HepG2 (cell line): ENCODE data around the gene VPS52.

Experiments used
- CTCF ChIP-seq: sonication (generic); formaldehyde crosslinking; IDR thresholded peaks from 2 replicates; pipeline ENCODE4 v1.5.0; 2020; ENCODE audit warnings: mild to moderate bottlenecking, missing genetic modification reagents, moderate library complexity
- HHEX ChIP-seq: IDR thresholded peaks from 2 replicates; pipeline ENCODE4 v1.6.1; 2016; ENCODE audit warnings: control low read depth
- SMAD3 ChIP-seq: sonication (generic); formaldehyde crosslinking; IDR thresholded peaks from 2 replicates; pipeline ENCODE4 v1.4.0; 2020; ENCODE audit warnings: missing genetic modification reagents
- SP2 ChIP-seq: sonication (generic); formaldehyde crosslinking; IDR thresholded peaks from 2 replicates; pipeline ENCODE4 v1.5.1; 2020; ENCODE audit warnings: mild to moderate bottlenecking, missing genetic modification reagents
- SP5 ChIP-seq: IDR thresholded peaks from 2 replicates; pipeline ENCODE4 v1.6.1; 2016; ENCODE audit warnings: low read depth, borderline replicate concordance
- ZBTB38 ChIP-seq: sonication (generic); formaldehyde crosslinking; IDR thresholded peaks from 2 replicates; pipeline ENCODE4 v1.5.1; 2020; ENCODE audit warnings: mild to moderate bottlenecking, missing genetic modification reagents
- ZNF101 ChIP-seq: sonication (generic); formaldehyde crosslinking; IDR thresholded peaks from 2 replicates; pipeline ENCODE4 v1.4.0; 2020; ENCODE audit warnings: mild to moderate bottlenecking, low read depth, missing genetic modification reagents, borderline replicate concordance
- ZNF335 ChIP-seq: sonication (generic); formaldehyde crosslinking; IDR thresholded peaks from 2 replicates; pipeline ENCODE4 v1.4.0; 2020; ENCODE audit warnings: missing genetic modification reagents
- ZNF549 ChIP-seq: sonication (generic); formaldehyde crosslinking; IDR thresholded peaks from 2 replicates; pipeline ENCODE4 v1.5.0; 2020; ENCODE audit warnings: missing genetic modification reagents
- ZNF569 ChIP-seq: sonication (generic); formaldehyde crosslinking; IDR thresholded peaks from 2 replicates; pipeline ENCODE4 v1.5.0; 2020; ENCODE audit warnings: mild to moderate bottlenecking, missing genetic modification reagents, moderate library complexity, borderline replicate concordance

GRCh38 chr6:33301877-33302276, 30.2 kb upstream of the VPS52 start:
- TF ChIP-seq ZNF569 = no peak
- no peak for TF ChIP-seq SP5 (CRISPR knock-in tag)
- TF ChIP-seq HHEX = no peak
- TF ChIP-seq ZNF549 (CRISPR knock-in tag) = no peak
- TF ChIP-seq SMAD3 (CRISPR knock-in tag) = no peak
- TF ChIP-seq SP2 (CRISPR knock-in tag) = no peak
- no peak for TF ChIP-seq CTCF
- TF ChIP-seq ZNF335 (CRISPR knock-in tag) = no peak
- no peak for TF ChIP-seq ZNF101 (CRISPR knock-in tag)
- no peak for TF ChIP-seq ZBTB38
